ENCODE data around the gene MRPS17. TPM values are rescaled to one million over a fixed set of nuclear protein-coding genes. Genes with fewer than 3 reads are reported as not detected.

Gene MRPS17
- total RNA-seq, 2 experiments from 2014 or later = 6.7 to 6.9 TPM

DNA sequence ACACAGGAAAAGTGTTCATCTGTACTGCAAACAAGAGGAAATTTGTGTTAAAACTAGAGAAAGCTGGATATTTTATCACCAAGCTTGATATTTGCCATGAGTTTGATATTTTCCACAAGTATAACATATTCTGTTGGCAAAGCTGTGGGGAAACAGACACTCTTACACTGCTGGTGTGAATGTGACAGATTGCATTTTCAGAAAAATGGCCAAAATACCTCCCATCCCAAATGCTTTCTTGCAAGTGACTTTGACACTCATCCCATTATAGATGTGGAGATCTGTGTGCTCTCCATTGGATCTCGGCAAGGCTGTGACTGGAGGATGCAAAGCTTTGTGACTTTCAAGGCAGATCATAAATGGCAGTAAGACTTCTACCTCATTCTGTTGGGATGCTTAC is 33.9 kb upstream of the MRPS17 start:
- Histone ChIP-seq H3K27me3 (ENCODE audit: control insufficient read depth in 1 of 2, insufficient read depth in 2 of 2, low read length in 2 of 2) (no peaks in the 10 kb centered on the region), H3K4me3 (ENCODE audit: low read length) (no peak overlapping the region), H3K9me3 (ENCODE audit: control insufficient read depth in 1 of 2, insufficient read depth in 1 of 2, low read length in 2 of 2) (no peaks in the 10 kb centered on the region), H3K36me3 (ENCODE audit: insufficient read depth, low read length) (peaks cover under 1% of the 10 kb centered on the region), H3K4me1 (ENCODE audit: insufficient read depth, low read length) (no peaks in the 10 kb centered on the region), H3K27ac (ENCODE audit: low read depth in 1 of 2, low read length in 2 of 2) (no peak overlapping the region)
- POLR2A ChIA-PET = no interaction called here
- no peak for ATAC-seq (ENCODE audit: poor library complexity)
- intact Hi-C loops (cut with DNase I, micrococcal nuclease) = no loop called here
- Mint-ChIP-seq H3K9me3 (no peaks in the 10 kb centered on the region), H3K4me3 (no peak overlapping the region), H3K27ac (no peak overlapping the region), H3K4me1 (ENCODE audit: low read depth) (no peaks in the 10 kb centered on the region), H3K36me3 (ENCODE audit: low read depth) (peaks cover 33% of the 10 kb centered on the region), H3K27me3 (no peaks in the 10 kb centered on the region)
- no peak for DNase-seq
- TF ChIP-seq, protein P1, sequence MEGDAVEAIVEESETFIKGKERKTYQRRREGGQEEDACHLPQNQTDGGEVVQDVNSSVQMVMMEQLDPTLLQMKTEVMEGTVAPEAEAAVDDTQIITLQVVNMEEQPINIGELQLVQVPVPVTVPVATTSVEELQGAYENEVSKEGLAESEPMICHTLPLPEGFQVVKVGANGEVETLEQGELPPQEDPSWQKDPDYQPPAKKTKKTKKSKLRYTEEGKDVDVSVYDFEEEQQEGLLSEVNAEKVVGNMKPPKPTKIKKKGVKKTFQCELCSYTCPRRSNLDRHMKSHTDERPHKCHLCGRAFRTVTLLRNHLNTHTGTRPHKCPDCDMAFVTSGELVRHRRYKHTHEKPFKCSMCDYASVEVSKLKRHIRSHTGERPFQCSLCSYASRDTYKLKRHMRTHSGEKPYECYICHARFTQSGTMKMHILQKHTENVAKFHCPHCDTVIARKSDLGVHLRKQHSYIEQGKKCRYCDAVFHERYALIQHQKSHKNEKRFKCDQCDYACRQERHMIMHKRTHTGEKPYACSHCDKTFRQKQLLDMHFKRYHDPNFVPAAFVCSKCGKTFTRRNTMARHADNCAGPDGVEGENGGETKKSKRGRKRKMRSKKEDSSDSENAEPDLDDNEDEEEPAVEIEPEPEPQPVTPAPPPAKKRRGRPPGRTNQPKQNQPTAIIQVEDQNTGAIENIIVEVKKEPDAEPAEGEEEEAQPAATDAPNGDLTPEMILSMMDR (IDR thresholded peaks at IDR 0.05) = no peak
- CTCF ChIA-PET = no interaction called here

DNA sequence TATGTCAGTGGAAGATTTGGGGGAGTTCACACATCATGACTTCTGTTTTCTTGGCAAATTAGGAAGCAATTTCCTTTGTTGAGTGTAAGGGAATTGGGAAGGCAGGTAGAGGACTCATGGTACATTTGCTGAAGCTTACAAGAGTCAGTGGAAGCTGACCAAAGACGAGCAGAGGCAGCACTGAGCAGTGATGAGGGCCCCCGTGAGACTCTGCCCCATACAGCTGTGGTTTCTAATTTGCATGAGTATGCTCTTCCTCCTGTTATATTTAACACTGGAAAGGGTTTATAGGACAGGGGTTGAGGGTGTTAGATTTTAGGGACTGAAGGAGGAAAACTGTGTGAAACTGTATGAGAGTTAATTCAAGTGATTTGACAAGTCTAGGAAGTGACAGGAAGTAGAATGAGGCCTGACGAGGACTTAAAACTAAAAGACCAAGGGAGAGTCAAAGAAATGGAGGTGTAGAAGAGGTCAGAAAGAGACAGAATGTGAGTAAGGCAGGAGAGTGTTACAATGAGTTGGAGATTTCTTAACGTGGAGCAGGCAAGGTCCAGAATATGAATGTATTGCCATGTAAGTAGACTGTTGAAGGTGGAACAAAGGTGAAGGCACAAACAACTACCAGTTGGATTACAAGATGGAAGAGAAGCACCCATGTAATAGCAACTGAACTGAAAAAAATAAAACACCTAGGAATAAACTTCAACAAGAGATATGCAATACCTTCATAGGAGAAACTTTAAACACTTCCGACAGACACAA is 23.5 kb upstream of the MRPS17 start:
- H3K27ac ChIP-seq (ENCODE audit: low read depth in 1 of 2, low read length in 2 of 2) = no peak overlapping the region
- no peaks in the 10 kb centered on the region for H3K4me1 ChIP-seq (ENCODE audit: insufficient read depth, low read length)
- ChIA-PET POLR2A (no interaction called here), CTCF (no interaction called here)
- H3K36me3 ChIP-seq (ENCODE audit: insufficient read depth, low read length) = no peaks in the 10 kb centered on the region
- Mint-ChIP-seq H3K27me3 (no peaks in the 10 kb centered on the region), H3K9me3 (peaks cover 2% of the 10 kb centered on the region), H3K36me3 (ENCODE audit: low read depth) (peaks cover 36% of the 10 kb centered on the region), H3K4me3 (no peak overlapping the region), H3K4me1 (ENCODE audit: low read depth) (no peaks in the 10 kb centered on the region), H3K27ac (no peak overlapping the region)
- intact Hi-C loops (cut with DNase I, micrococcal nuclease) = no loop called here
- TF ChIP-seq, protein P1 (IDR thresholded peaks at IDR 0.05) = no peak
- ATAC-seq (ENCODE audit: poor library complexity) (no peak), DNase-seq (no peak)
- no peaks in the 10 kb centered on the region for H3K27me3 ChIP-seq (ENCODE audit: control insufficient read depth in 1 of 2, insufficient read depth in 2 of 2, low read length in 2 of 2)
- no peak overlapping the region for H3K4me3 ChIP-seq (ENCODE audit: low read length)
- H3K9me3 ChIP-seq (ENCODE audit: control insufficient read depth in 1 of 2, insufficient read depth in 1 of 2, low read length in 2 of 2) = peaks cover 0 to 5% of the 10 kb centered on the region in 2 experiments

DNA sequence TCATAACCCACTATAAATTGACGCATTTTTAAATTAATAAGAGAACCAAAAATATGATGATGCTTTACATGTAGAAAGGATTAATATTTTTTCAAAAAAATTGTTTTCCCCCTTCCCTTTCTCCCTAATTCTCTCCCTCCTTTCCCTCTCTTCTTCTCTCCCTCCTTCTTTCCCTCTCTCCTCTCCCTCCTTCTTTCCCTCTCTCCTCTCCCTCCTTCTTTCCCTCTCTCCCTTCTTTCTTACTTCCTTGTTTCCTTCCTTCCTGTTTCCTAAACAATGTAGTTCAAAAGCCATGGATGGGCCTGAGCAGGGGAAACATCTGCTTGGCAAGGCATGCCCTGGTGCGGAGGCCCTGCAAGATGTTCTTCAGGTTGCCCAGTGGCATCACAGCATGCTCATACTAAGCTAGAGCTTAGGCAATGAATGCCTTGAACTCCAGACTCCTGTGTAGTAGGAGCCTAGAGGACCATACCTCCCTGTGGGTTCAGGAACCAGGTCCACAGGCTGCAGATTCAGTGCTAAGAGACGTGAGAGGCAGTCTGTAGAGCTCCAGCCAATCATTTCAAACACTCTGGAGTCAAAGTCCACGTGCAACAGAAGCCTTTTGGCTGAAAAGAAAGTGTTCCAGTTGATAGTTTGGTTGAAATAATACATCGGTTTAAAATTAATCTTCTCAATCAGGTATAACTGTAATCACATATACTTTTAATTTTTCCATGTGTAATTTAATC is 20.1 kb upstream of the MRPS17 start:
- no peaks in the 10 kb centered on the region for H3K27me3 Mint-ChIP-seq
- H3K9me3 ChIP-seq (ENCODE audit: control insufficient read depth in 1 of 2, insufficient read depth in 1 of 2, low read length in 2 of 2) = peaks cover 2 to 20% of the 10 kb centered on the region in 2 experiments
- H3K27ac Mint-ChIP-seq = no peak overlapping the region
- POLR2A ChIA-PET = no interaction called here
- no peaks in the 10 kb centered on the region for H3K36me3 ChIP-seq (ENCODE audit: insufficient read depth, low read length)
- H3K4me1 ChIP-seq (ENCODE audit: insufficient read depth, low read length) = no peaks in the 10 kb centered on the region
- H3K27ac ChIP-seq (ENCODE audit: low read depth in 1 of 2, low read length in 2 of 2) = no peak overlapping the region
- H3K4me3 Mint-ChIP-seq = no peak overlapping the region
- intact Hi-C loops (cut with DNase I, micrococcal nuclease) = no loop called here
- H3K9me3 Mint-ChIP-seq = peaks cover 7% of the 10 kb centered on the region
- H3K4me1 Mint-ChIP-seq (ENCODE audit: low read depth) = no peaks in the 10 kb centered on the region
- TF ChIP-seq, protein P1 (IDR thresholded peaks at IDR 0.05) = no peak
- no peaks in the 10 kb centered on the region for H3K27me3 ChIP-seq (ENCODE audit: control insufficient read depth in 1 of 2, insufficient read depth in 2 of 2, low read length in 2 of 2)
- H3K36me3 Mint-ChIP-seq (ENCODE audit: low read depth) = peaks cover 21% of the 10 kb centered on the region
- no peak for DNase-seq
- ATAC-seq (ENCODE audit: poor library complexity) = no peak
- CTCF ChIA-PET = no interaction called here
- H3K4me3 ChIP-seq (ENCODE audit: low read length) = no peak overlapping the region
